MM.1S (cell line): Measurements from ENCODE around the gene LRRC71.

Experiments used
- CTCF ChIP-seq: fragments of 300-600 bp; sonication (generic); IDR thresholded peaks from 2 replicates; pipeline ENCODE4 v1.5.1; 2016; ENCODE audit warnings: antibody characterized with exemption, low read length, mixed read lengths
- EZH2 ChIP-seq: fragments of 300-600 bp; sonication (generic); optimal IDR thresholded peaks from 2 replicates; pipeline ENCODE3; 2017; ENCODE audit warnings: low read depth, mild to moderate bottlenecking, antibody characterized with exemption, low read length, mixed read lengths

- TF ChIP-seq CTCF (peak; percentile 77), EZH2 (peak; percentile 87)
Observed at GRCh38 chr1:156920233-156921052, at the start of gene LRRC71.
